HFFc6 (cell line): Measurements from ENCODE around the gene LMNTD2. TPM values are rescaled to one million over a fixed set of nuclear protein-coding genes. Genes with fewer than 3 reads are reported as not detected.
A peak's percentile ranks its signal among the peaks of the same experiment; 100 is the strongest.

Experiments used
- DNase-seq: peaks from one replicate; pipeline ENCODE4 v3.0.0-alpha.2; 2018
- H3K27ac Mint-ChIP-seq: 2 replicates; pipeline ENCODE4 v1.8.0; 2020; ENCODE audit warnings: mild to moderate bottlenecking, mixed read lengths
- H3K27me3 Mint-ChIP-seq: 2 replicates; pipeline ENCODE4 v1.8.0; 2021; ENCODE audit warnings: mild to moderate bottlenecking, moderate library complexity, mixed read lengths; ENCODE audit not compliant: insufficient read depth
- H3K36me3 Mint-ChIP-seq: 2 replicates; pipeline ENCODE4 v1.8.0; 2021; ENCODE audit warnings: low read depth, mixed read lengths
- H3K4me1 Mint-ChIP-seq: 2 replicates; pipeline ENCODE4 v1.8.0; 2020; ENCODE audit warnings: low read depth, mixed read lengths
- H3K4me3 Mint-ChIP-seq: 2 replicates; pipeline ENCODE4 v1.8.0; 2020; ENCODE audit warnings: mild to moderate bottlenecking, moderate library complexity, mixed read lengths
- H3K9me3 Mint-ChIP-seq: 2 replicates; pipeline ENCODE4 v1.8.0; 2020; ENCODE audit warnings: mild to moderate bottlenecking, mixed read lengths
- total RNA-seq, 6 experiments: library from RNA; stranded (reverse); fragmentation: NEBNext Ultra II Directional; extraction: Animal tissue kit (Norgen Biotek cat#: 25700); gene quantifications; 2 replicates in 1 of 6; 3 replicates in 5 of 6; pipeline ENCODE4 v1.2.3, GENCODE V29; 2021
- TF ChIP-seq, protein P1 (sequence below): fragments of 200-600 bp; sonication (generic); IDR thresholded peaks from 2 replicates; pipeline ENCODE4 v1.5.0; 2021; ENCODE audit warnings: antibody characterized with exemption, mild to moderate bottlenecking

LMNTD2 gene
- total RNA-seq, 6 experiments from 2014 or later = 0.37 to 2.3 (median 0.97) TPM

DNA sequence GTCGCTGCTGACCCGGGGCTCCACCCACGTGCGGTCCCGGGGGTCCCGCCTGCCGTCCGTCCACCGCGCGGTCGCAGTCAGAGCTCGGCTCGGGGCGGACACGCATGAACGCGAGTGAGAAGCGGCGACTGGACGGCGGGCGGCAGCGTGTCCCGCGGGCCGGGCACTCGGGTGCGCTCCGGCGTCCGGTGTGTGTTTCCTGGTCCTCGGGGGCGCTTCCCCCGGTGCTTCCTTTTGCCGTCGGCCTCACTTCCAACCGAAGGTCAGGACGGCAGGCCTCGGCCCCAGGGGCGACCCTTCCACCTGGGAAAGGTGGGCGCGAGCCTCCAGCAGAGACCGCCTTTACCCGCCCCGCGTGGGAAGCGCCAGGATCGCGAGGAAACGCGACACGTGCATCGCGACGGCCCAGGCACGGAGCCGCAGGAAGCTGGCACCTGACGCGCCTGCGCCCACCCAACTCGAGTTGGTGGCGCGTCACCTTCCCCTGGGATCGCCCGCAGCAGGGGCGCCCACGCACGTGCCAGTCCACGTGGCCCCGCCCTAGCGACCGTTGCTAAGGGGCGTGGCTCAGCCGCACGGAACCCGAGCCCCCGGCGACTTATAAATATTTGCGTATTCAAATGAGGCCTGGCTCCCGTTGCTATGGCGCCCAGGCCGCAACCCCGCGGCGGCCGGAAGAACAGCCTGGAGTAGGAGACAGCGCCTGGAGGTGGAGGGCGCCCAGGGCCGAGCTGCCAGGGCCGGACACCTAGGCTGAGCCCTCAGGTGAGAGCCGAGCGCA lies 23.5 kb downstream of the LMNTD2 start, which contains the start of gene LRRC56:
Gene LRRC56, plus strand, starts transcription at position 687 of the 781 bp plus-strand sequence. CDS start 3,158 bp downstream, outside the sequence.
- peak within 1 kb of the TSS; percentile 89 for H3K27ac Mint-ChIP-seq
- DNase-seq = peak; percentile 78
- peak within 1 kb of the TSS; percentile 89 for H3K4me3 Mint-ChIP-seq
- TF ChIP-seq, protein P1, sequence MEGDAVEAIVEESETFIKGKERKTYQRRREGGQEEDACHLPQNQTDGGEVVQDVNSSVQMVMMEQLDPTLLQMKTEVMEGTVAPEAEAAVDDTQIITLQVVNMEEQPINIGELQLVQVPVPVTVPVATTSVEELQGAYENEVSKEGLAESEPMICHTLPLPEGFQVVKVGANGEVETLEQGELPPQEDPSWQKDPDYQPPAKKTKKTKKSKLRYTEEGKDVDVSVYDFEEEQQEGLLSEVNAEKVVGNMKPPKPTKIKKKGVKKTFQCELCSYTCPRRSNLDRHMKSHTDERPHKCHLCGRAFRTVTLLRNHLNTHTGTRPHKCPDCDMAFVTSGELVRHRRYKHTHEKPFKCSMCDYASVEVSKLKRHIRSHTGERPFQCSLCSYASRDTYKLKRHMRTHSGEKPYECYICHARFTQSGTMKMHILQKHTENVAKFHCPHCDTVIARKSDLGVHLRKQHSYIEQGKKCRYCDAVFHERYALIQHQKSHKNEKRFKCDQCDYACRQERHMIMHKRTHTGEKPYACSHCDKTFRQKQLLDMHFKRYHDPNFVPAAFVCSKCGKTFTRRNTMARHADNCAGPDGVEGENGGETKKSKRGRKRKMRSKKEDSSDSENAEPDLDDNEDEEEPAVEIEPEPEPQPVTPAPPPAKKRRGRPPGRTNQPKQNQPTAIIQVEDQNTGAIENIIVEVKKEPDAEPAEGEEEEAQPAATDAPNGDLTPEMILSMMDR = no peak
- no peaks in the 10 kb centered on the region for H3K9me3 Mint-ChIP-seq
- H3K27me3 Mint-ChIP-seq = peaks cover 2% of the 10 kb centered on the region
- H3K36me3 Mint-ChIP-seq = no peaks in the 10 kb centered on the region
- no peaks in the 10 kb centered on the region for H3K4me1 Mint-ChIP-seq

DNA sequence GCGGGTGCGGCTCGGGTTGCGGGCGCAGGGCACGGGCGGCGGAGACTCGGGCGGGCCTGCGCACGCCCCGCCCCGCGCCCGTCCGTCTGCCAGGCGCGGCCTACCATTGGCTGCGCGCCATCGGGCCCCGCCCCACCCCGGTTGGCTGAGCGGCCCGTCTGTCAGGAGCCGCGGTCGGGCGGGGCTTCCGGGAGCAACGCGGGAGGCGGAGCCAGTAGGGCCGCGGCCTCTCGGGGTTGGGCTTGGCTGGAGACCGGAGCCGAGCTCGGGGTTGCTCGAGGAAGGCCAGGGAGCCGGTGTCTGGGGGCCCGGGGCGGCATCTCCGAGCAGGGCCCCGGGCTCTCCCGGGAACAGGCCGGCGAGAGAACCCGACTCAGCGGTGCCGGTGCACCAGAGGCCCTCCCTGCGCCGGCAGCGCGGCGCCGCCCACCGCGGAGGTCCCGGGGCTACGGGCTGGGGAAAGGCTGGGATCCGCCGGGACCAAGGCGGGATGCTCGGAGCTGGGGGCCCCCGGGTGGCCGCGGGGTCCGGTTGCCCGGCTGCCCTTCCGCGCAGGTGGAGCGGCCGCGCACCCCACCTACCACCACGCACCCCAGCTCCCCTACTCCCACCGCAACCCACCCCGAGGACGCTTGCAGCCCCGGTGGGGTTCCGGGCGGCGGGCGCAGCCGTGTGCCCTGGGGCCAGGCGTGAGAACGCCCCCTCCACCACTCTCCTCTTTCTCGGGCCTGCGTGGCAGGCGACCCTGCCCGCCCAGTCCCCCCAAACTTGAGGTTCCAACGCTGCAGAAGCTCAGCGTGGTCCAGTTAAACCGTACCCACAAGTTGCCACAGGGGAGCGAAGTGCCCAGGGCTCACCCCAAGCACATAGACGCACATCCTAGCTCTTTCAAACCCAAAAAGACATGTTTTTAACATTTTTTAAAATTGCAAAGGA lies 24.8 kb downstream of the LMNTD2 start, which contains the start of gene HRAS:
Gene HRAS, minus strand, starts transcription at position 58 of the 936 bp plus-strand sequence.
- peak; percentile 89 for DNase-seq
- no peaks in the 10 kb centered on the region for H3K36me3 Mint-ChIP-seq
- H3K4me1 Mint-ChIP-seq = no peaks in the 10 kb centered on the region
- TF ChIP-seq, protein P1 = no peak
- H3K27ac Mint-ChIP-seq = peak within 1 kb of the TSS; percentile 89
- no peaks in the 10 kb centered on the region for H3K9me3 Mint-ChIP-seq
- peak within 1 kb of the TSS; percentile 89 for H3K4me3 Mint-ChIP-seq
- H3K27me3 Mint-ChIP-seq = peaks cover 2% of the 10 kb centered on the region

DNA sequence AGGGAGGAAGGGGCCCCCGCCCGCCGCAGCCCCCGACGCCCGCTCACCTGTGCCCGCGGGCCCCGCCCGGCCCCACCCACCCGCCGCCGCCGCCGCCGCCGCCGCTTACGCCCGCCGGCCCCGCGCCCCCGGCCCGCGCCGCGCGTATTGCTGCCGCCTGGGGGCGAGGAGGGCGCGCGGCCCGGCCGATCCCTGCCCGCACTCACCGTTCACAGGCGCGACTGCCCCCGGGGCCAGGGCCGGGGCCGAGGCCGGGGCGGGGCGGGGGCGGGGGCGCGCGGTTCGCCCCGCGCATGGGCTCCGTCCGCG lies 25.4 kb downstream of the LMNTD2 start:
- Mint-ChIP-seq H3K36me3 (no peaks in the 10 kb centered on the region), H3K4me3 (no peak overlapping the region), H3K27me3 (peaks cover 2% of the 10 kb centered on the region), H3K27ac (no peak overlapping the region), H3K9me3 (no peaks in the 10 kb centered on the region), H3K4me1 (no peaks in the 10 kb centered on the region)
- DNase-seq = no peak
- TF ChIP-seq, protein P1 = no peak

DNA sequence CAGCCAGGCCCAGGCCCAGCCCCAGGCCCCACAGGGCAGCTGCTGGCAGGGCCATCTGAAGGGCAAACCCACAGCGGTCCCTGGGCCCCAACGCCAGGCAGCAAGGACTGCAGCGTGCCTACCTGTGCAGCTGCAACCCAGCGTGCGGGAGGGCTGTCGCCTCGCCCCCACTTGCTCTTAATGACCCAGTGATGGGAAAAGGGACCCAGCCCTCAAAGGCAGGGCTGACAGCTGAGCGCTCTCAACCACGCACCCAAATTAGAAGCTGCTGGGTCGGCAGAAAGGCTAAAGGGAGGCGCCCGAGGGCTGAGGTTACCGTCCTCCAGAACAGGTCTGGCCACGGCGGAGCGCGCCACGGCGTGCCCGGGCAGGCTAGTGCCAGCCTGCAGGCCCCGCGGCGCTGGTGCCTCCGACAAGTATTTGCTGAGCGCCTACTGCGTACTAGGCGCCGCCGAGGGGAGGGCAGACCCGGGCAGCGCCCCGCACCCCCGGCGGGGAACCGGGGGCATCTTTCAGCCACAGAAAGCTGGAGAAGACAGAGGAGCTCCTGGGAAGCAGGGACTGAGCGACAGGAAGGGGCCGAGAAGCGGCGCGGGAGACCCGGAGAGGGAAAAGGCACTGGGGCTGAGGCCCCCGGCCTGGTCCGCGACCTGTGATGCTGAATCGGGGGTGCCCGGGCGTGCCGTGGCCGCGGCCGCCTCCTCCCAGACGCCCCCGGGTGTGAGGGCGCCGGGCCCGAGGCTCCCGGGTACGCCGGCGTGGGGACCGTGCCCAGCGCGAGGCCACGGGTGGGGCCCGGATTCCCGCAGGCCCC lies 25.9 kb downstream of the LMNTD2 start:
- H3K4me3 Mint-ChIP-seq = peak overlapping the region; percentile 79
- H3K36me3 Mint-ChIP-seq = no peaks in the 10 kb centered on the region
- H3K9me3 Mint-ChIP-seq = no peaks in the 10 kb centered on the region
- peak overlapping the region; percentile 26; the same call in 1 of the 2 replicates for H3K27ac Mint-ChIP-seq
- no peak for DNase-seq
- H3K27me3 Mint-ChIP-seq = peaks cover 2% of the 10 kb centered on the region
- H3K4me1 Mint-ChIP-seq = no peaks in the 10 kb centered on the region
- TF ChIP-seq, protein P1 = peak; percentile 9; the same call in 1 of the 2 replicates
